GM18870 (cell line): ENCODE measurements around the gene ARFRP1.
"Not testable (repeated sequence)": the region's sequence is repeated elsewhere in the genome, so short reads cannot be mapped to it uniquely, and the experiment has no call there.

Source experiments
- ATAC-seq: cut with Tn5 transposase; IDR thresholded peaks from one replicate; pipeline ENCODE4 v1.9.1; 2021; ENCODE audit warnings: moderate library complexity; ENCODE audit not compliant: unreplicated experiment

The ARFRP1 gene

DNA sequence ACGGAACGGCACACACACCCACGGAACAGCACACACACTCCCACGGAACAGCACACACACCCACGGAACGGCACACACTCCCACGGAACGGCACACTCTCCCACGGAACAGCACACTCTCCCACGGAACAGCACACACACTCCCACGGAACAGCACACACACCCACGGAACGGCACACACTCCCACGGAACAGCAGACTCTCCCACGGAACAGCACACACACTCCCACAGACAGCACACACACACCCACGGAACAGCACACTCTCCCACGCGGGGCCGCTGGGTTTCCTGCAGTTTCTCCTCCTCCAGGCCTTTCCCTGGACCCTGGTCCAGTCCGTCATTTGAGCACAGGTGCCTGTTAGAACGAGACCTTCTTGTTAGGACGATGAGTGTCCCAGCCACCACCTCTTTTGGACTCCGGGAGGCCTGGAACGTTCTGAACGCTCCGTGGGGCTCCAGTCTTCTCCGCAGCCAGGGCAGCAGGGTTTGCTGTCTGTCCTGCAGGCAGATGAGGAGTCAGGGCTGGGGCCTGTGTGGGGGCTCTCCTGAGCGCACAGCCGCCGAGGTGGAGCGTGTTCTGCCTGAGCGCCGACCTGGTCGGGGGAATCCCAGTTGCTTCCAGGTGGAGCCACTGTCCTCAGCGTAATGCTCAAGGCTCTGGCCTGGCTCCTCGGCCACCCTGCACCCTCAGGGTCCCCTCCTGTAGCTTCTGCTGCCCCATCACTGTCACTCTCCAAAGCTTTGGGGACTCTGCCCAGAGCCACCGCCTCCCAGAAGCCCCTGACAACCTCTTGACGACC is 28.9 kb downstream of the ARFRP1 start:
- ATAC-seq: no peak

DNA sequence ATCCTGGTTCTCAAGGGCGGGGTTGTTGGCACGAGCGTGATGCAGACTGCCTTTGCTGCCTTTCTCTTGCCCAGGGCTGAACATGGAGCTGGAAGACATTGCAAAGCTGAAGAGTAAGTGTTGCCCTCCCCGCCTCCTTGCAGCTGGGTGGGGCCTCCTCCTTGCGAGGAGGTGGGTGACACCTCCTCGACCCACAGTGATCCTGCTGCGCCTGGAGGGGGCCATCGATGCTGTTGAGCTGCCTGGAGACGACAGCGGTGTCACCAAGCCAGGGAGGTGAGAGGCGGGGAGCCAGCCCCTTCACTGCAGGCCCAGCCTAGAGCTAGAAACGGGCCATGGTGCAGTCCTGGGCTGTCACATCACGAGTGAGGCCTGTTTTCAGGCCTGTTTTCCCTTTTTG is 29.7 kb downstream of the ARFRP1 start:
- ATAC-seq: no peak

DNA sequence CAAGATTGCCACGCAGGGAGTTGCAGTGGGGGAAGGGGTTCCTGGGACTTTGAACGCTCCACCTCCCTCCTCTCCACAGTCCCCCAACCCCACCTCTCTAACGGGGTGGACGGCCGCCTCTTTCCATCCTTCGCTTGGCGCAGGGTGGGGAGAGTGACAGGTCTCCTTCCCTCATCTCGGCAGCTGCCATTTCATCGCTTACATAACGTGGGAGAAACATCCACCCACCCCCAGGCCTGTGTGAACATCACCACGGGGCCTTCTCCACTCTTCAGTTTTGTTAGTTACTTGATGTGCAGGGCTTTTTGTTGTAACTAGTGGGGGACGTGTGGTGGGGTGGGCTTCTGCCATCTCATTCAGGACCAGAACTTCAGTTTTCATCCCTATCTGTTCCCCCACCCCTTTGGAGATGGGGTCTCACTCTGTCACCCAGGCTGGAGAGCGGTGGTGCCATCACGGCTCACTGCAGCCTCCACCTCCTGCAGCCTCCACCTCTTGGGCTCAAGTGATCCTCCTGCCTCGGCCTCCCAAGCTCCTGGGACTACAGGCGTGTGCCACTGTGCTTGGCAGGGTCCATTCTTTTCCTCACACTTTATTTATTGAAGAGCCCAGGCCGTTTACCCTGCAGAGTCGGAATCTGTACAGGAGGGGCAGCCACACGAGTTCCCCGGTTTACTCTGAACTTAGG is 32.0 kb downstream of the ARFRP1 start:
- no peak for ATAC-seq

DNA sequence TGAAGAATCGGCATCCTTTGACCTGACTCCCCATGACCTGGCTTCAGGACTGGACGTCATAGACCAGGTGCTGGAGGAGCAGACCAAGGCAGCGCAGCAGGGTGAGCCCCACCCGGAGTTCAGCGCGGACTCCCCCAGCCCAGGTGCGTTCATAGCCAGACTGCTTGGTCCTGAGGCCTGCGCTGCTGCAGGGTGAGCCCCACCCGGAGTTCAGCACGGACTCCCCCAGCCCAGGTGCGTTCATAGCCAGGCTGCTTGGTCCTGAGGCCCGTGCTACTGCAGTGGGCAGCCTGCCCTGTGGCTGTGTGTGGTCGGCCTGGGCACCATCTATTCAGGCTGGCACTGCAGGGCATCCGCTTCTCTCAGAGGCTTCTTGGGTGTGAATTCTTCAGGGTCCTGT is 33.8 kb downstream of the ARFRP1 start:
- ATAC-seq: no peak

DNA sequence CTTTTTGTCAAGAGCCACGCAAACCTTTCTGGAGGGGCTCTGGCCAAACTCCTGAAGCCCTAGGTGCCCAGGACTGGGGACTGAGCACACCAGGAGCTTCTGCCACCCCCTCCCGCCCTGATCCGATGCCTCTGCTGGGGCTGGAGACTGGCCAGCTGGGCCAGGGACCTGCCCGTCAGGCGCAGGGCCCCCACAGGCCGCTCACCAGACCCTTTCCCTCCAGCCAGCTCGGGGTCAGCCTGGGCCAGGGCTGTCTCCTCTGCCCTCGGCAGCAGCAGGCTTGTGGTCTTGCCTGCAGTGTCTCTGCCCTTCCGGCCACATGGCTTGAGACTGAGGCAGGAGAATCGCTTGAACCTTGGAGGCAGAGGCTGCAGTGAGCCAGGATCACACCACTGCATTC is 35.1 kb downstream of the ARFRP1 start:
- ATAC-seq: no peak

DNA sequence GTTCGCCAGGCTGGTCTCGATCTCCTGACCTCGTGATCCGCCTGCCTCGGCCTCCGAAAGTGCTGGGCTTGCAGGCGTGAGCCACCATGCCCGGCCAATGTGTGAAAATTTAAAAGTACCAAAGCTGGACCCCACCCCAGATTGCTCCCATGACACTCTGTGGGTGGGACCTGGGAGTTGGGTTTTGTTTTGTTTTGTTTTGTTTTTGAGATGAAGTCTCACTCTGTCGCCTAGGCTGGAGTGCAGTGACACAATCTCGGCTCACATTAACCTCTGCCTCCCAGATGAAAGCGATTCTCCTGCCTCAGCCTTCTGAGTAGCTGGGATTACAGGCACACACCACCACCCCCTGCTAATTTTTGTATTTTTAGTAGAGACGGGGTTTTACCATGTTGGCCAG is 36.1 kb downstream of the ARFRP1 start:
- not testable (repeated sequence) for ATAC-seq

DNA sequence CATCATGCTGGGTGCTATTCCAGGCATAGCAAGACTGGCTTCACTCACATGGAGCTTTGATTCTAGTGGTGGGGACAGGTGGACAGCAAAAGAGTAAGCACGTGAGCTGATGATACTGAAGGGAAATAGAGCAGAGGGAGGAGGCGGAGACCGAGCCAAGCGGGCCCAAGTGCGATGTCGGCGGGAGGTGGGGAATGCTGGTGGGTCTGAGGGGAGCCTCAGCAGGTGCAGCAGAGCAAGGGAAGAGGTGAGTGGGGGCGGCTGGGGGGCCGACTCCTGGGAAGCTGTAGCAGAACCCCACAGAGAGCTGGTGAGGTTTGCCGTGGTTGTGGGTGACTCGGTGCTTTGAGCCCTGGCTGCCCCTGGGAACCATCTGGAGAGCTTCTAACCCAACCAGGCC is 39.4 kb downstream of the ARFRP1 start:
- no peak for ATAC-seq

DNA sequence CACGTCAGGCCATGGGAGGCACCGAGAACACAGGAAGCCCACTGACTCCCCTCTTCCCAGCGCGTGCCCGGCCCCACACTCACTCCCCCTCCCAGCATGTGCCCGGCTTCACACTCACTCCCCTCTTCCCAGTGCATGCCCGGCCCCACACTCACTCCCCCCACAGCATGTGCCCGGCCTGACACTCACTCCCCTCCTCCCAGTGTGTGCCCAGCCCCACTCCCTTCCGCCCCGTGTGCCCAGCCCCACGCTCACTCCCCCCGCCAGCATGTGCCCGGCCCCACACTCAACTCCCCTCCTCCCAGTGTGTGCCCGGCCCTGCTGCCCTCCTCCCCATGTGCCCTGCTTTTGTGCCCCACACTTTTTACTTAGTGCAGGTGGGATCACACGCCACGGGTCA is 39.9 kb downstream of the ARFRP1 start:
- ATAC-seq: no peak

DNA sequence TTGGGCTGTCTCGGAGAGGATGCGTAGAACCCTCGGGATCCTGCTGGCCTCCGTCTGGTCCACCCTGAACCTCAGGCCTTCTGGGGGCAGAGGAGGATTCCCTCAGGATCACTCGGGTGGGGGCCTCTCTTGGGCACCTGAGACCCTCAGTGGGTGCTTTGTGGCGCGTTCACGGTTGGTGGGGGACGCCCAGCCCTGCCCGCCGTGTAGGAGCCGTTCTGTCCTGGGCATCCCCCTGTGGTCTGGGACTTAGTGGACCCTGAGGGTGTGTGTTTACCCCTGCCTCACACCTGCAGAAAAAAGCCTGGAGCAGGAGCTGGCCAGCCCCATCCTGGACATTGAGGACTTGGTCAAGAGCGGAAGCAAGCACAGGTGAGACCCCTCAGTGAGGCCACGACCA is 42.1 kb downstream of the ARFRP1 start:
- no peak for ATAC-seq

DNA sequence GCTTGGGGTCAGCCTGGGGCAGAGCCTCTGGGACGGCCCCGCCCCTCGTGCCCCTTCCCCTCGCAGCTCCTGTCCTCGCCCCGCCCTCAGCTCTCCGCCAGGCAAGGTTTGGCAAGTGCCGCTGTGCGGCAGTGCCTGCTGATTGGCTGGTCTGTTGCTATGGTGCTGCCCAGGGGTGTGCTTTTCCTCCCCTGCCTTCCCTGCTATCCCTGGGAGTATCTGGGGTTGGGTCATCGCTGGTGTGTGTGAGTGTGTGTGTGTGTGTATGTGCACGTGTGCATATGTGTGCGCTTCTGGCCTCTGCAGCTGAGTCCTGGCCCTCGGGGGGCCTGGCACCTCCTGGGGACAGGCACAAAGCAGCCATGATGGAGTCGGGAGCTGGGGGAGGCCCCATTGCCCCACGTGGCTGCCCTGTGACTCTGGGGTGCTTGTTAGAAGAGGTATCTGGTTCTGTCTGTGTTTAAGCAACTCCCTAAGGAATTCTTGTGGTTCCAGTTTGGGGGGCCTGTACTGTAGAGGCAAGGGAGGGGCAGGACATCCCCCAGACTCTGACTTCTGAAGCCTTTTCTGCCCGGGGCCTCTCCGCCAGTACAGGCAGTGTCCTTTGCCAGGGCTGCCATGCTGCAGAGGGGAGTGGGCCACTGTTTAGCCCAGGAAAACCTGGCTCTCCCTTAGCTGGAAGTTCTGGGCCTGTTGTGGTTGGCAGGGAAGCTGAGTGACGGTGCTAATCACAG is 42.7 kb downstream of the ARFRP1 start:
- no peak for ATAC-seq

DNA sequence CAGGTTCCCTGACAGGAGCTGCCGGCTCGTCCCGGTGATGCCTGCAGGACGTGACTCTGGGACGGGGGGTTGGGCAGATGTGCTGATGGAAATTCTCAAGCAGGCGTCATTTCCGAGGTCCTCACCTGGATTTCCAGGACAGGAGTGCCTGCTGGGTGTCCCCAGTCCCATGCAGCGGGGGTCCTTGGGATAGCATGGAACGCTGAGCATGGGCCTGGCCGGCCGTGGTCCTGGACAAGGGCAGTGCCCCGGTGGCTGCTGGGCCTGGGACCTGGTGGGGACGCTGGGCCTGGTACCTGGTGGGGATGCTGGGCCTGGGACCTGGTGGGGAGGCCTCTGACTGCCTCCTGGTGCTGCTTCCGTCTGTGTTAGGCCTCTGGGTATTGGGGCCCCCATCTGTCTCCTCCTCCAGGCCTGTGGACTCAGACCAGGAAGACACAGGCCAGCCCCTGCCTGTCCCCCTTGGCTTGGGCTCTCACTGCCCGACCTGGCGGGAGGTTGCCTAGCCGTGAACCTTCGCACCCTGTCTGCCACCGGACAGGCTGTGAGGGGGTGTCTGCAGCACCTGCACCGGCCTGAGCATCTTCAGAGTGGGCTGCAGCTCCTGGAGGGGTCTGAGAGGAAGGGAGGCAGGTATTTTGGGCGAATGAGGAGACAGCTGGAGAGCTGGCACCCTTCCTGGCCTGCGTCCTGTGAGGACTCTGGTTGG is 43.5 kb downstream of the ARFRP1 start:
- no peak for ATAC-seq

DNA sequence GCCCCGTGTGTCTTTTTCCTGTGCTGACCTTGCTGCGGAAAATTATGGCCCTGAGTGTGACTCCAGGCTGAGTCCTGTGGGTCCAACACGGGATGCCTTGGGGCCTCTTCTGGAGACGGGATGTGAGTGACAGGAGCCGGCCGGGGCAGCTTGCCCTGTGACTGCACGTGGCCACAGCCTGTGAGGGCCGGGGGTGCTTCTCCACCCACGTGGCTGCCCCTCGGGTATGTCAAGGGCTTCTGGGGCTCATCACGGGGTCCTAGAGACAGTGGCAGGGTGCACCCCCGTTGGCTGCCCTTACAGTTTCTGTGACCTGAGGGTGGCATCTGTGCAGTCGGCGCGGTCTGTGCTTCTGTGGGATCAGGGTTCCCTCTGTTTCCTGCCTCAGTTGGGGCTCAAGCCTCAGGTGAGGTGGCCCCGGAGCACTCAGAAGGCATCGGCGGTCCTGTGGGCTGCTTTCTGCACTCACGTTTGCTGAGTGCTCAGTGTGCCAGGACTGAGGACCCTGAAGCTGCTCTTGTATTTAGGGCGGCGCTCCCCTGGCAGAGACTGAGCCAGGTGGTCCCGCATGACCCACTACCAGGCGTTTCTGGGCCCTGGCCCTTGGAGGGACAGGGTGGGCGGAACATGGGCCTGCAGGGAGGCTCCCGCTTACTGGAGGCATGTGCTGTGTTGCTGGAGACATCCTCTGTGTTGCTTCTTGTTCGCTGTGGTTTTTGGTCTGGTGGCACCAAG is 44.3 kb downstream of the ARFRP1 start:
- no peak for ATAC-seq

DNA sequence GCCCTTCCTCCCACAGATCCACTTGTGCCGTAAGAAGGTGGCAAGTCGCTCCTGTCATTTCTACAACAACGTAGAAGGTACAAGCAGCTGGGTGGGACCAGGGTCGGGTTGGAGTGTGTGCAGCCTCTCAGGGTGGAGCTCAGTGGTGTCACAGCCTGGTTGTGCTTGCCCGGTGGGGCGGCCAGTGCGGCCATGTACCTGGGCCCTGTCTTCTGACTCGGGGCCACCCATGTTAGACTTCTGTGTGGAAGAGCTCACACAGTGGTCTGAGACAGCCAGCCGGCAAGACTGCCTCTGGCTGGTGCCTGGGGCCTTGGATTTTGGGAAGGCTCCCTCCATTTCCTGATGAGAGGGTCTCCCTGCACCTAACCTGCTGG is 45.0 kb downstream of the ARFRP1 start:
- ATAC-seq: no peak

DNA sequence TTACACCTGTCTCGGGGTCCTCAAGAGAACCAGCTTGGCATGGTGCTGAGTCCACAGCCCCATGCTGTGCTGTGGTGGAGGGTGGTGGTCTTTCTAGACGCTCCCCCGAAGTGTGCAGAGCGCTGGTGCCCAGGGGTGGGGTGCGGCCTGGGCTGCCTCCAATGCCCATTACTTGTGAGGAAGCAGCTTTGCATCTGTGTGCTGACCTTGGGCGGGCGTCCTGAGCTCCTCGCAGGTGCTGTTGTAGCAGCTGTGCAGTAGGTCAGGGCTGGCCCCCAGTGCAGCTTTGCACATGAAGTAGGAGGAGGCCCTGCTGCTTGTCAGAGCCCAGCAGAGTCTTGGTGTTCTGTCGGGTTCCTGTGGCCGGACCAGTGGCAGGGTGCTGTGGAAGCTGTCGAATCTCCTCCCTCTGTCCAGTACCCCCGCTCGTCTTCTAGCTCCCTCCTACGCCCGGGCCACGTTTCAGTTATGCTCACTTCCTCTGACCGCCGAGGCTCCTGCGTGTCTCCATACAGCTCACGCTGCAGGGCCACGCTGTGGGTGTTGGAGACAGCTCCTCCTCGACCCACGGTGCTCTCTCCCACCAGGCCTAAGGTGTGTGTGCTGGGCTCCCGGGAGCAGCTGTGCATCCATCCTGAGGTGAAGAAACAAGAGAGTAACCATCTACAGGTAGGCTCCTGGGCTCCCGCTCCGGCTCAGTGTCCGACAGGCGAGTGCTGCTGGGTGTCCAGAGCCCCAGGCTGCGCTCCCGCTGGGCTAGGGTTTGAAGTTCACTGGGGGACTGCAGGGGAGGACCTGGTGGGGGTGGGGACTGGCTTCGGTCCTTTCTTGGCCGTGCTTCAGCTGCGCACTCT is 45.6 kb downstream of the ARFRP1 start:
- ATAC-seq: no peak

DNA sequence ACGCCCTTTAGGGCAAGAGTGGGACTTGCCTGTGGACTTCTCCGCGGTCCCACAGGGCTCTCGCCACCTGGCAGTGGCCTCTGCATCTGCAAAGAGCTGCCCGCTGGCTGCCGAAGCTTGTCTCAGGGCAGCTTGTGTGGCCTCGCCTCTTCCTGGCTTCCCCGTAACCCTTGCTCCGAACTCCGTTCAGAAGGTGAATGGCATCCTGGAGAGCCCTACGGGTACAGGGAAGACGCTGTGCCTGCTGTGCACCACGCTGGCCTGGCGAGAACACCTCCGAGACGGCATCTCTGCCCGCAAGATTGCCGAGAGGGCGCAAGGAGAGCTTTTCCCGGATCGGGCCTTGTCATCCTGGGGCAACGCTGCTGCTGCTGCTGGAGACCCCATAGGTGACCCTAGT is 46.7 kb downstream of the ARFRP1 start:
- ATAC-seq: no peak

DNA sequence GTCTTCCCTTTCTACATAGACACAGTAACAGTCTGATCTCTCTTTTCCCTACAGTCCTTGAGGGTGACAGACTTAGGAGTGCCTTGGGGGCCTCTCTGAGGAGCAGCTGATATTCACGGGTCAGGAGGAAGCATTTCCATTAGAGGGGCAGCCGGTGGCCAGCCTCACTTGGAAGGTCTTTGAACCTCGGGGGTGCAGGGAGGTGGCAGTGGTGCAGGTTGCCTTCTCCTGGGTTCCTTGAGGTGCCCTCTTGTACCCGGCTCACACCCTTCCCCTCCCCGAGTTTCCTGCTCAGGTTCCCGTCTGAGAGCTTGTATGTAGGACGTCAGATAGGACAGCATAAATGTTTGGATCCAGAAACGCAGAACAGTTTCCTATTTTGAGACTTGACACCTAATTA is 47.2 kb downstream of the ARFRP1 start:
- no peak for ATAC-seq

DNA sequence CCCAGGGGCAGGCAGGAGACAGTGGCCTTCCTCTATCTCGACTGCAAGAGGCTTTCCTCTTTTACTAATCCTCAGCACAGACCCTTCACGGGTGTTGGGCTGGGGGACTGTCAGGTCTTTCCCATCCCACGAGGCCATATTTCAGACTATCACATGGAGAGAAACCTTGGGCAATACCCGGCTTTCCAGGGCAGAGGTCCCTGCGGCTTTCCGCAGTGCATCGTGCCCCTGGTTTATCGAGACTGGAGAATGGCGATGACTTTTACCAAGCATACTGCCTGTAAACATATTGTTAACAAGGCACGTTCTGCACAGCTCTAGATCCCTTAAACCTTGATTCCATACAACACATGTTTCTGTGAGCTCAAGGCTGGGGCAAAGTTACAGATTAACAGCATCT is 47.6 kb downstream of the ARFRP1 start:
- not testable (repeated sequence) for ATAC-seq

DNA sequence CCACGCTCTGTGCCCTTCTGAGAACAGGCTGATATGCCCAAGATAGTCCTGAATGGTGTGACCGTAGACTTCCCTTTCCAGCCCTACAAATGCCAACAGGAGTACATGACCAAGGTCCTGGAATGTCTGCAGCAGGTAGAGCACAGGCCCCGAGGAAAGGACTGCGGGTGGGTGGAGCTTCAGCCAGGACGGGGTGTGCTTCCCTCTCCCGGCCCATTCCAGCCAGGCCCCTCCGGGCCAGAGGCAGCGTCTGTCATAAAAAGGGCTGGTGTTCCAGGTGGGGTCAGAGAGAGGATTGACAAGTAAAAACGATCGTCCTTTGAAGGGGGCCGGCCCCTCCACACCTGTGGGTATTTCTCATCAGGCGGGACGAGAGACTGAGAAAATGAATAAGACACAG is 48.4 kb downstream of the ARFRP1 start:
- no peak for ATAC-seq

DNA sequence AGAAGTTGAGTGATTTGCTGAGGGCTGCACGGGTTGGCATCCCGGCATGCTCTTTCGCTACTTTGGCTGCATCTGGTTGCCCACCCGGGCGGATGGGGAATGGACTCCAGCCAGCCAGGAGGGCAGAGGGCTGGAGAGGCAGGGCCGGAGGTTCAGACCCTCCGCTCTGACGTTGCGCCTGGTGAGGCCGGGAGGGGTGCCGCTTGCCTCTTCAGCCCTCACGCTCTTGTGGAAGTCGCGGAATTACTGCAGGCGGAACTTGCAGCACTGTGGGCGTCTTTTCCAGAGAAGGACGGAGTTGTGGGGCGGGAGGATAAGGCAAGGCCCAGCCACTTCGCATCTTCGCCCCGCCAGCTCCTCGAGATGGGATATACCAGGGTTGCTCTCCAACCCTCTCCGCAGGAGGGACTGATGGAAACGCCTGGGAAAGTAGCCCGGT is 49.0 kb downstream of the ARFRP1 start:
- no peak for ATAC-seq
